Caco-2 (cell line): ENCODE results near the gene AQP6. TPM values are rescaled to one million over a fixed set of nuclear protein-coding genes. Genes with fewer than 3 reads are reported as not detected.

Experiments
- BruUV-seq: library from RNA; stranded (reverse); fragments of 400-500 nt; replicated peaks from 2 replicates; lab custom pipeline; 2021; lab: Mats Ljungman, UMichigan
- CTCF ChIA-PET: fragments of 300-600 bp; sonication (Branson Sonifier 250); formaldehyde crosslinking; loops from one replicate; lab custom pipeline; 2022; ENCODE audit warnings: antibody characterized with exemption; lab: Charles Lee
- POLR2A ChIA-PET: fragments of 300-600 bp; sonication (Branson Sonifier 250); formaldehyde crosslinking; loops from one replicate; lab custom pipeline; 2022; ENCODE audit warnings: antibody characterized with exemption; lab: Charles Lee
- DNase-seq, 2 experiments: peaks; one replicate each; pipeline versions ENCODE4 v3.0.0 to v3.0.0-alpha.2; 2020 to 2022
- H3K27me3 ChIP-seq: replicated peaks from 2 replicates; pipeline ENCODE4 v1.6.0; 2011; ENCODE audit warnings: low read length; ENCODE audit not compliant: control insufficient read depth, insufficient read depth
- H3K36me3 ChIP-seq: 2 replicates; pipeline ENCODE4 v1.5.1; 2011; ENCODE audit warnings: low read length; ENCODE audit not compliant: control insufficient read depth, insufficient read depth
- H3K4me1 ChIP-seq: fragments of 250-450 bp; sonication (Bioruptor Pico); 2 replicates; pipeline ENCODE4 v1.5.1; 2020; ENCODE audit warnings: mild to moderate bottlenecking
- H3K4me3 ChIP-seq: 2 replicates; pipeline ENCODE4 v1.5.1; 2011; ENCODE audit warnings: low read depth, mild to moderate bottlenecking, control low read depth, low read length
- H3K9me3 ChIP-seq: fragments of 250-450 bp; sonication (Bioruptor Pico); 2 replicates; pipeline ENCODE4 v1.5.1; 2020; ENCODE audit warnings: mild to moderate bottlenecking, moderate library complexity
- H3K27ac Mint-ChIP-seq: one replicate; pipeline ENCODE4 v1.8.0; 2022; ENCODE audit warnings: mixed read lengths; ENCODE audit not compliant: unreplicated experiment
- H3K27me3 Mint-ChIP-seq: one replicate; pipeline ENCODE4 v1.8.0; 2022; ENCODE audit warnings: mixed read lengths; ENCODE audit not compliant: insufficient read depth, unreplicated experiment
- H3K36me3 Mint-ChIP-seq: one replicate; pipeline ENCODE4 v1.8.0; 2022; ENCODE audit warnings: mild to moderate bottlenecking, mixed read lengths; ENCODE audit not compliant: insufficient read depth, unreplicated experiment
- H3K4me1 Mint-ChIP-seq: one replicate; pipeline ENCODE4 v1.8.0; 2022; ENCODE audit warnings: low read depth, mixed read lengths; ENCODE audit not compliant: unreplicated experiment
- H3K4me3 Mint-ChIP-seq: one replicate; pipeline ENCODE4 v1.8.0; 2022; ENCODE audit warnings: mild to moderate bottlenecking, moderate library complexity, mixed read lengths; ENCODE audit not compliant: unreplicated experiment
- H3K9me3 Mint-ChIP-seq: one replicate; pipeline ENCODE4 v1.8.0; 2022; ENCODE audit warnings: mixed read lengths; ENCODE audit not compliant: unreplicated experiment
- CTCF ChIP-seq, 2 experiments: fragments of 200-600 bp in 1 of 2; IDR thresholded peaks; 1 replicate in 1 of 2; 2 replicates in 1 of 2; pipeline versions ENCODE4 v1.5.1 to v1.8.0; 2011 to 2022; ENCODE audit warnings: antibody characterized with exemption in 1 of 2, control low read depth in 1 of 2, inconsistent platforms in 1 of 2, low read depth in 1 of 2, low read length in 1 of 2, mild to moderate bottlenecking in 1 of 2, moderate library complexity in 1 of 2; ENCODE audit not compliant: insufficient read depth in 1 of 2, severe bottlenecking in 1 of 2, unreplicated experiment in 1 of 2
- intact Hi-C: fragments of 100-400 bp; cut with micrococcal nuclease; formaldehyde crosslinking; loops from one replicate; pipeline ENCODE4 v1.10.0; 2022; ENCODE audit not compliant: unreplicated experiment
- total RNA-seq: library from RNA; stranded (reverse); gene quantifications from 2 replicates; pipeline ENCODE4 v1.2.3, GENCODE V29; 2022

AQP6 gene
- total RNA-seq, 1 experiment from 2014 or later: not detected

- Histone ChIP-seq H3K4me1 (peaks cover 8% of the 10 kb centered on the region), H3K27me3 (no peaks in the 10 kb centered on the region), H3K36me3 (no peaks in the 10 kb centered on the region), H3K4me3 (no peak overlapping the region), H3K9me3 (no peaks in the 10 kb centered on the region)
- POLR2A ChIA-PET: no interaction called here
- no TSS peak for BruUV-seq
- Mint-ChIP-seq H3K36me3 (peaks cover 26% of the 10 kb centered on the region), H3K27ac (peak overlapping the region; percentile 1), H3K9me3 (no peaks in the 10 kb centered on the region), H3K4me1 (peaks cover 35% of the 10 kb centered on the region), H3K4me3 (no peak overlapping the region), H3K27me3 (no peaks in the 10 kb centered on the region)
- CTCF ChIA-PET: no interaction called here
- no peak for DNase-seq
- no peak for TF ChIP-seq CTCF (IDR thresholded peaks at IDR 0.05; ENCODE audit: insufficient read depth in 1 of 2, low read depth in 1 of 2, low read length in 1 of 2, severe bottlenecking in 1 of 2, unreplicated experiment in 1 of 2)
- intact Hi-C loops: no loop called here
These were observed 50.2 kb downstream of the AQP6 start for GRCh38 chr12:50022903-50023302.

- Mint-ChIP-seq H3K36me3 (peaks cover 17% of the 10 kb centered on the region), H3K4me1 (peaks cover 28% of the 10 kb centered on the region), H3K4me3 (peak overlapping the region; percentile 86), H3K27ac (peak overlapping the region; percentile 92), H3K27me3 (no peaks in the 10 kb centered on the region), H3K9me3 (no peaks in the 10 kb centered on the region)
- BruUV-seq: no TSS peak
- ChIA-PET CTCF (interaction anchor here (0.6 to 2.0 kb wide), 3 partner anchors 32 to 56 kb away, joined by 3 to 12 read pairs (median 12); no protein-coding TSS in a partner anchor), POLR2A (interaction anchor here (0.6 to 1.4 kb wide), 3 partner anchors 44 to 914 kb away, joined by 3 to 4 read pairs (median 3); partner anchors contain the start of genes COX14 and LMBR1L)
- Histone ChIP-seq H3K4me3 (peak overlapping the region; percentile 70), H3K36me3 (no peaks in the 10 kb centered on the region), H3K4me1 (peaks cover 5% of the 10 kb centered on the region), H3K27me3 (no peaks in the 10 kb centered on the region), H3K9me3 (no peaks in the 10 kb centered on the region)
- no peak for TF ChIP-seq CTCF (IDR thresholded peaks at IDR 0.05; ENCODE audit: insufficient read depth in 1 of 2, low read depth in 1 of 2, low read length in 1 of 2, severe bottlenecking in 1 of 2, unreplicated experiment in 1 of 2)
- intact Hi-C loops: no loop called here
- no peak for DNase-seq
These were observed 51.5 kb downstream of the AQP6 start for GRCh38 chr12:50024227-50024626.

DNA sequence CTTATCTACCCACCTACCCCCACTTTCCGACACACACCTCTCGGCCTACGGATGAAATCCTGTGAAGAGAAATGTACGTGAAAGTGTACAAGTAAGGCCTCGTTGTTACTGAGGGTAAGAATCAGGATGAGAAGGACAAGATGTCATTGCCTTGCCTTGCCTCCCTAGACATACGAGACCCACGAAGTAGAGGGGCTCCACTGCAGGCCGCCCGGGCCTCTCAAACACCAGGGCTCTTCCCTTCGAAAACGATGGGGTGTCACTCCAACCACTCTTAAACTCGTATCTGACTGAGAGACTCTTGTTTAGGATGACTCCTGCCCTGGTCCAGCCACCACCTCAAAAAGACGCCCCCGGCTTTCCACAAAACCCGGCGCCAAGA lies 52.0 kb downstream of the AQP6 start:
- DNase-seq: no peak
- TSS peak; percentile 48 for BruUV-seq
- POLR2A ChIA-PET: interaction anchor here (0.5 to 1.4 kb wide), 12 partner anchors 12 to 544 kb away, joined by 3 to 8 read pairs (median 4); partner anchors contain the start of genes COX14, NCKAP5L and SMARCD1
- Mint-ChIP-seq H3K27me3 (no peaks in the 10 kb centered on the region), H3K27ac (peak overlapping the region; percentile 92), H3K4me1 (peaks cover 22% of the 10 kb centered on the region), H3K4me3 (peak overlapping the region; percentile 86), H3K36me3 (peaks cover 17% of the 10 kb centered on the region), H3K9me3 (no peaks in the 10 kb centered on the region)
- no peaks in the 10 kb centered on the region for H3K27me3 ChIP-seq
- H3K9me3 ChIP-seq: no peaks in the 10 kb centered on the region
- peaks cover 4% of the 10 kb centered on the region for H3K4me1 ChIP-seq
- CTCF ChIA-PET: interaction anchor here (0.6 to 2.0 kb wide), 6 partner anchors 11 to 158 kb away, joined by 3 to 12 read pairs (median 4); no protein-coding TSS in a partner anchor
- intact Hi-C loops: loop anchor here (1.0 kb wide), 1 partner anchor 87 kb away; no protein-coding TSS in a partner anchor
- no peak for TF ChIP-seq CTCF (IDR thresholded peaks at IDR 0.05; ENCODE audit: insufficient read depth in 1 of 2, low read depth in 1 of 2, low read length in 1 of 2, severe bottlenecking in 1 of 2, unreplicated experiment in 1 of 2)
- H3K36me3 ChIP-seq: no peaks in the 10 kb centered on the region
- peak overlapping the region; percentile 70 for H3K4me3 ChIP-seq
